Measurements from ENCODE around the gene MYO1E. TPM values are rescaled to one million over a fixed set of nuclear protein-coding genes. Genes with fewer than 3 reads are reported as not detected.

Gene MYO1E
- total RNA-seq, 1 donor from 2014 or later = 23.6 TPM

GRCh38 chr15:59157840-59158700 lies 214.6 kb downstream of the MYO1E start:
- H3K27me3 ChIP-seq (ENCODE audit: low read depth) = no peaks in the 10 kb centered on the region
- H3K36me3 ChIP-seq = peaks cover 88% of the 10 kb centered on the region
- no peaks in the 10 kb centered on the region for H3K9me3 ChIP-seq (replicated peaks)
- H3K4me1 ChIP-seq = no peaks in the 10 kb centered on the region
- DNase-seq = no peak
- TF ChIP-seq, protein P1, sequence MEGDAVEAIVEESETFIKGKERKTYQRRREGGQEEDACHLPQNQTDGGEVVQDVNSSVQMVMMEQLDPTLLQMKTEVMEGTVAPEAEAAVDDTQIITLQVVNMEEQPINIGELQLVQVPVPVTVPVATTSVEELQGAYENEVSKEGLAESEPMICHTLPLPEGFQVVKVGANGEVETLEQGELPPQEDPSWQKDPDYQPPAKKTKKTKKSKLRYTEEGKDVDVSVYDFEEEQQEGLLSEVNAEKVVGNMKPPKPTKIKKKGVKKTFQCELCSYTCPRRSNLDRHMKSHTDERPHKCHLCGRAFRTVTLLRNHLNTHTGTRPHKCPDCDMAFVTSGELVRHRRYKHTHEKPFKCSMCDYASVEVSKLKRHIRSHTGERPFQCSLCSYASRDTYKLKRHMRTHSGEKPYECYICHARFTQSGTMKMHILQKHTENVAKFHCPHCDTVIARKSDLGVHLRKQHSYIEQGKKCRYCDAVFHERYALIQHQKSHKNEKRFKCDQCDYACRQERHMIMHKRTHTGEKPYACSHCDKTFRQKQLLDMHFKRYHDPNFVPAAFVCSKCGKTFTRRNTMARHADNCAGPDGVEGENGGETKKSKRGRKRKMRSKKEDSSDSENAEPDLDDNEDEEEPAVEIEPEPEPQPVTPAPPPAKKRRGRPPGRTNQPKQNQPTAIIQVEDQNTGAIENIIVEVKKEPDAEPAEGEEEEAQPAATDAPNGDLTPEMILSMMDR (IDR thresholded peaks at IDR 0.05; ENCODE audit: borderline replicate concordance) = no peak
- H3K27ac ChIP-seq (replicated peaks) = no peak overlapping the region
- no peak overlapping the region for H3K4me3 ChIP-seq
- intact Hi-C loops (cut with micrococcal nuclease) = no loop called here

DNA sequence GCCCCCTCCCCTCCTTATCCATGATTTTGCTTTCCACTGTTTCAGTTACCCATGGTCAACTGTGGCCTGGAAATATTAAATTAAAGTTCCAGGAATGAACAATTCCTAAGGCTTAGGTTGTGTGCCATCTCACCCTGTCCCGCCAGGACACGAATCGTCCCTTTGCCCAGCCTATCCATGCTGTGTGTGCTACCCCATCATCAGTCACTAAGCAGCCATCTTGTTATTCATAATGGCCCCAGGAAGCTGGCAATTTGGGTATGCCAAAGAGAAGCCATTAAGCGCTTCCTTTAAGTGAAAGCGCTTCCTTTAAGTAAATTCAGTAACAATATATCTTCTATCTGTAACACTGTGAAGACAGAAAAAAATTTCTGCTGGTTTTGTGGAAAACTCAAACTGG lies 215.3 kb downstream of the MYO1E start:
- H3K27ac ChIP-seq (replicated peaks) = no peak overlapping the region
- no peaks in the 10 kb centered on the region for H3K4me1 ChIP-seq
- H3K9me3 ChIP-seq (replicated peaks) = no peaks in the 10 kb centered on the region
- DNase-seq = no peak
- intact Hi-C loops (cut with micrococcal nuclease) = no loop called here
- H3K36me3 ChIP-seq = peaks cover 88% of the 10 kb centered on the region
- no peaks in the 10 kb centered on the region for H3K27me3 ChIP-seq (ENCODE audit: low read depth)
- no peak overlapping the region for H3K4me3 ChIP-seq
- TF ChIP-seq, protein P1 (IDR thresholded peaks at IDR 0.05; ENCODE audit: borderline replicate concordance) = no peak

- TF ChIP-seq, protein P1 (IDR thresholded peaks at IDR 0.05; ENCODE audit: borderline replicate concordance) = no peak
- H3K27me3 ChIP-seq (ENCODE audit: low read depth) = no peaks in the 10 kb centered on the region
- intact Hi-C loops (cut with micrococcal nuclease) = no loop called here
- no peaks in the 10 kb centered on the region for H3K9me3 ChIP-seq (replicated peaks)
- H3K27ac ChIP-seq (replicated peaks) = no peak overlapping the region
- DNase-seq = no peak
- no peak overlapping the region for H3K4me3 ChIP-seq
- H3K36me3 ChIP-seq = peaks cover 80% of the 10 kb centered on the region
- no peaks in the 10 kb centered on the region for H3K4me1 ChIP-seq
These were observed 217.2 kb downstream of the MYO1E start for GRCh38 chr15:59155431-59155830.

GRCh38 chr15:59154243-59154642 lies 218.4 kb downstream of the MYO1E start:
- Histone ChIP-seq H3K9me3 (replicated peaks) (no peaks in the 10 kb centered on the region), H3K27me3 (ENCODE audit: low read depth) (no peaks in the 10 kb centered on the region), H3K4me1 (no peaks in the 10 kb centered on the region), H3K36me3 (peaks cover 85% of the 10 kb centered on the region), H3K27ac (replicated peaks) (no peak overlapping the region), H3K4me3 (no peak overlapping the region)
- intact Hi-C loops (cut with micrococcal nuclease) = no loop called here
- TF ChIP-seq, protein P1 (IDR thresholded peaks at IDR 0.05; ENCODE audit: borderline replicate concordance) = no peak
- DNase-seq = no peak

DNA sequence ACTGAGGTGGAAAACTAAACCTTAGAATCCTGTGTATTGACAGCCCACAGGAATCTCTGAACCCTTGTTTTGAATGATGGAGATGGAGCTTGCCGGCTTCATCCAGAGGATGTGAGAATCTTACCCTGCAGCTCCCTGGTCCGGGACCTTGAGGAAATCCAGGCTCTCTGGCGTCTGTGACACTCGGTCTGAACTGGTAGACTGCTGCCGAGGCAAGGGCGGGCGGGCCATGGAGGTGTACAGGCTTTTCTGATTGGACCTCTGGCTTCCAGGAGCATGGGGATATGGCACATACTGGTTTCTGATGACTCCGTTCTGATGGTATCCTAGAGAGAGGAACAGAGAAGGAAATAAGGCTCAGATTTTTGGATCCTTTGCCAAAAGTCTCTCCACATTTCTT lies 219.2 kb downstream of the MYO1E start:
- no peak for DNase-seq
- Histone ChIP-seq H3K36me3 (peaks cover 80% of the 10 kb centered on the region), H3K4me3 (no peak overlapping the region), H3K27me3 (ENCODE audit: low read depth) (no peaks in the 10 kb centered on the region), H3K9me3 (replicated peaks) (no peaks in the 10 kb centered on the region), H3K27ac (replicated peaks) (no peak overlapping the region), H3K4me1 (no peaks in the 10 kb centered on the region)
- TF ChIP-seq, protein P1 (IDR thresholded peaks at IDR 0.05; ENCODE audit: borderline replicate concordance) = no peak
- intact Hi-C loops (cut with micrococcal nuclease) = no loop called here
